ENCODE measurements around the gene EFR3B.

- TF ChIP-seq CTCF (IDR thresholded peaks at IDR 0.05) (no peak), IRF2 (CRISPR knock-in tag; IDR thresholded peaks at IDR 0.05; ENCODE audit: borderline replicate concordance, low read depth) (no peak), E2F1 (CRISPR knock-in tag; IDR thresholded peaks at IDR 0.05) (no peak), ATF3 (CRISPR knock-in tag; conservative IDR thresholded peaks at IDR 0.05) (no peak), ELF4 (CRISPR knock-in tag; IDR thresholded peaks at IDR 0.05; ENCODE audit: low read depth) (no peak), MLX (CRISPR knock-in tag; IDR thresholded peaks at IDR 0.05) (no peak), ZNF512 (CRISPR knock-in tag; IDR thresholded peaks at IDR 0.05; ENCODE audit: borderline replicate concordance) (no peak)
These were observed 116.4 kb downstream of the EFR3B start for GRCh38 chr2:25158096-25158852.

Data from WTC11 (cell line).